H1 (cell line): ENCODE results near the gene CPT2. TPM values are rescaled to one million over a fixed set of nuclear protein-coding genes. Genes with fewer than 3 reads are reported as not detected.
"Not testable (repeated sequence)": the region's sequence is repeated elsewhere in the genome, so short reads cannot be mapped to it uniquely, and the experiment has no call there.

Experiments
- CTCF ChIA-PET: fragments of 300-600 bp; sonication (Branson Sonifier 250); formaldehyde crosslinking; loops from one replicate; lab custom pipeline; 2021; ENCODE audit not compliant: partially characterized antibody; lab: Charles Lee
- POLR2A ChIA-PET: fragments of 300-600 bp; sonication (Branson Sonifier 250); formaldehyde crosslinking; loops from one replicate; lab custom pipeline; 2021; ENCODE audit warnings: inconsistent platforms; ENCODE audit not compliant: partially characterized antibody; lab: Charles Lee
- DNase-seq, 2 experiments: peaks; one replicate each; pipeline versions ENCODE4 v3.0.0 to v3.0.0-alpha.2; 2010 to 2022; ENCODE audit warnings: low spot score in 2 of 2, low read depth in 1 of 2, mixed read lengths in 1 of 2
- FAIRE-seq: peaks from 2 replicates; lab custom pipeline; 2011; peaks lifted over from hg19 to GRCh38; lab: Jason Lieb, UNC
- H2AFZ ChIP-seq: 2 replicates; pipeline ENCODE4 v1.8.1; 2012; ENCODE audit warnings: low read length, inconsistent platforms
- H2AK5ac ChIP-seq: 2 replicates; pipeline ENCODE4 v1.6.1; 2013; ENCODE audit warnings: low read depth, low read length
- H2BK120ac ChIP-seq: replicated peaks from 2 replicates; pipeline ENCODE3; 2013; ENCODE audit warnings: low read depth, low read length, inconsistent platforms
- H2BK12ac ChIP-seq: 2 replicates; pipeline ENCODE4 v1.6.1; 2013; ENCODE audit warnings: low read depth, low read length
- H2BK15ac ChIP-seq: 2 replicates; pipeline ENCODE4 v1.6.1; 2013; ENCODE audit warnings: low read length
- H2BK20ac ChIP-seq: 2 replicates; pipeline ENCODE4 v1.6.1; 2013; ENCODE audit warnings: low read length
- H2BK5ac ChIP-seq: 2 replicates; pipeline ENCODE4 v1.6.1; 2013; ENCODE audit warnings: low read depth, low read length
- H3K14ac ChIP-seq: 2 replicates; pipeline ENCODE4 v1.6.1; 2013; ENCODE audit warnings: inconsistent platforms; ENCODE audit not compliant: insufficient read length
- H3K18ac ChIP-seq: 2 replicates; pipeline ENCODE4 v1.6.1; 2013; ENCODE audit warnings: low read length; ENCODE audit errors: extremely low read depth
- H3K23ac ChIP-seq: 2 replicates; pipeline ENCODE4 v1.6.1; 2013; ENCODE audit warnings: inconsistent platforms; ENCODE audit not compliant: insufficient read length
- H3K23me2 ChIP-seq: 2 replicates; pipeline ENCODE4 v1.6.1; 2013; ENCODE audit warnings: low read depth, low read length
- H3K27ac ChIP-seq: 2 replicates; pipeline ENCODE4 v1.6.1; 2011; ENCODE audit warnings: low read depth, low read length, inconsistent platforms
- H3K27me3 ChIP-seq, 4 experiments: replicated peaks in 1 of 4; 1 replicate in 1 of 4; 2 replicates in 3 of 4; pipeline versions ENCODE4 v1.6.1 to v1.8.1; 2011 to 2013; ENCODE audit warnings: low read length in 3 of 4, mild to moderate bottlenecking in 3 of 4, inconsistent platforms in 2 of 4, mixed read lengths in 2 of 4, moderate library complexity in 1 of 4; ENCODE audit not compliant: control insufficient read depth in 3 of 4, insufficient read depth in 3 of 4; ENCODE audit errors: extremely low read depth in 1 of 4
- H3K36me3 ChIP-seq, 4 experiments: 2 replicates each; pipeline versions ENCODE4 v1.6.1 to v1.8.1; 2011 to 2013; ENCODE audit warnings: mild to moderate bottlenecking in 4 of 4, low read length in 3 of 4, moderate library complexity in 2 of 4, control low read depth in 1 of 4, inconsistent platforms in 1 of 4; ENCODE audit not compliant: insufficient read depth in 4 of 4, control insufficient read depth in 2 of 4
- H3K4ac ChIP-seq: replicated peaks from 2 replicates; pipeline ENCODE3; 2013; ENCODE audit warnings: low read length, low read depth, mixed read lengths, inconsistent platforms; ENCODE audit not compliant: insufficient read length
- H3K4me1 ChIP-seq, 4 experiments: replicated peaks in 1 of 4; 1 replicate in 1 of 4; 2 replicates in 3 of 4; pipeline versions ENCODE4 v1.6.1 to v1.8.1; 2011 to 2013; ENCODE audit warnings: low read length in 3 of 4, inconsistent platforms in 2 of 4, mixed read lengths in 1 of 4; ENCODE audit not compliant: insufficient read depth in 4 of 4, control insufficient read depth in 3 of 4
- H3K4me2 ChIP-seq, 2 experiments: 2 replicates each; pipeline versions ENCODE4 v1.6.1 to v1.8.1; 2011 to 2013; ENCODE audit warnings: low read depth in 2 of 2, low read length in 2 of 2, control low read depth in 1 of 2, inconsistent platforms in 1 of 2, mild to moderate bottlenecking in 1 of 2; ENCODE audit not compliant: insufficient read depth in 1 of 2
- H3K4me3 ChIP-seq, 4 experiments: fragments of 200-600, 300-600 bp in 1 of 4; sonication (generic), shearing (Covaris generic), sonication (Bioruptor Twin) in 1 of 4; 2 replicates each; pipeline versions ENCODE4 v1.5.1 to v1.8.1; 2011 to 2016; ENCODE audit warnings: low read length in 4 of 4, low read depth in 3 of 4, control low read depth in 2 of 4, inconsistent platforms in 2 of 4, mild to moderate bottlenecking in 2 of 4, mixed read lengths in 1 of 4, moderate library complexity in 1 of 4; ENCODE audit not compliant: insufficient read depth in 2 of 4; ENCODE audit errors: extremely low read depth in 1 of 4
- H3K56ac ChIP-seq: replicated peaks from 2 replicates; pipeline ENCODE3; 2013; ENCODE audit warnings: low read depth, mild to moderate bottlenecking, mixed read lengths, low read length, inconsistent platforms; ENCODE audit not compliant: insufficient read length
- H3K79me1 ChIP-seq: 2 replicates; pipeline ENCODE4 v1.6.1; 2013; ENCODE audit warnings: low read depth, low read length, control low read depth
- H3K79me2 ChIP-seq, 2 experiments: 2 replicates each; pipeline versions ENCODE4 v1.6.1 to v1.8.1; 2012 to 2013; ENCODE audit warnings: low read length in 2 of 2, mild to moderate bottlenecking in 2 of 2, inconsistent platforms in 1 of 2; ENCODE audit not compliant: insufficient read depth in 2 of 2, control insufficient read depth in 1 of 2
- H3K9ac ChIP-seq, 4 experiments: replicated peaks in 1 of 4; 1 replicate in 1 of 4; 2 replicates in 3 of 4; pipeline versions ENCODE4 v1.6.1 to v1.8.1; 2011 to 2013; ENCODE audit warnings: low read depth in 3 of 4, low read length in 3 of 4, control low read depth in 2 of 4, mild to moderate bottlenecking in 2 of 4, moderate library complexity in 2 of 4, inconsistent platforms in 1 of 4; ENCODE audit errors: extremely low read depth in 1 of 4
- H3K9me3 ChIP-seq, 2 experiments: 2 replicates each; pipeline versions ENCODE4 v1.6.1 to v1.8.1; 2012 to 2013; ENCODE audit warnings: mild to moderate bottlenecking in 2 of 2, moderate library complexity in 2 of 2, control low read depth in 1 of 2, inconsistent platforms in 1 of 2, low read depth in 1 of 2, low read length in 1 of 2, mixed read lengths in 1 of 2; ENCODE audit not compliant: insufficient read depth in 2 of 2
- H4K20me1 ChIP-seq, 2 experiments: replicated peaks in 1 of 2; 2 replicates each; pipeline versions ENCODE3 to v1.8.1; 2011 to 2013; ENCODE audit warnings: inconsistent platforms in 2 of 2, low read length in 2 of 2, mild to moderate bottlenecking in 1 of 2; ENCODE audit not compliant: insufficient read depth in 2 of 2, control insufficient read depth in 1 of 2
- H4K5ac ChIP-seq: 2 replicates; pipeline ENCODE4 v1.6.1; 2013; ENCODE audit warnings: low read length, low read depth, mixed read lengths, inconsistent platforms; ENCODE audit not compliant: insufficient read length
- H4K8ac ChIP-seq: 2 replicates; pipeline ENCODE4 v1.8.0; 2013; ENCODE audit warnings: mild to moderate bottlenecking, moderate library complexity, low read length, inconsistent platforms; ENCODE audit not compliant: insufficient read depth; ENCODE audit errors: extremely low read depth
- H4K91ac ChIP-seq: replicated peaks from 2 replicates; pipeline ENCODE3; 2013; ENCODE audit warnings: low read length, mixed read lengths, inconsistent platforms; ENCODE audit not compliant: insufficient read length
- WGBS, 2 experiments: shearing (Covaris generic) in 1 of 2; methylation state at CpG; one replicate each; pipeline versions ENCODE4 v1.1.6 to v1.1.7; 2013 to 2015; ENCODE audit warnings: low lambda C conversion rate in 2 of 2, mixed read lengths in 2 of 2, inconsistent platforms in 1 of 2, low coverage in 1 of 2, missing lambda C conversion rate in 1 of 2; ENCODE audit not compliant: insufficient replicate concordance in 2 of 2, insufficient coverage in 1 of 2, insufficient read length in 1 of 2; ENCODE audit errors: extremely low coverage in 1 of 2, missing lambda C conversion rate in 1 of 2; 5-methylcytosine and 5-hydroxymethylcytosine counted together
- polyA plus RNA-seq, 7 experiments: library from polyadenylated mRNA; depleted of rRNA in 3 of 7; stranded (reverse) in 5 of 7; unstranded in 2 of 7; fragments of >200 nt in 5 of 7; fragments of 200-250 nt in 2 of 7; gene quantifications; 1 replicate in 5 of 7; 2 replicates in 1 of 7; 4 replicates in 1 of 7; pipeline versions ENCODE4 v1.2.1 to v1.2.3, GENCODE V29; 2011 to 2013; ENCODE audit warnings: missing spikeins in 2 of 7, mixed read lengths in 2 of 7
- total RNA-seq: library from RNA; stranded (reverse); fragmentation: NEBNext Ultra II Directional; extraction: Animal tissue kit (Norgen Biotek cat#: 25700); gene quantifications from 2 replicates; pipeline ENCODE4 v1.2.1, GENCODE V29; 2021

The CPT2 gene
- total and polyA plus RNA-seq, 2 of the 8 experiments (the other 6 are each of a cell fraction or from before 2014, with no cell fraction given) = 23.9 to 25.5 TPM

DNA sequence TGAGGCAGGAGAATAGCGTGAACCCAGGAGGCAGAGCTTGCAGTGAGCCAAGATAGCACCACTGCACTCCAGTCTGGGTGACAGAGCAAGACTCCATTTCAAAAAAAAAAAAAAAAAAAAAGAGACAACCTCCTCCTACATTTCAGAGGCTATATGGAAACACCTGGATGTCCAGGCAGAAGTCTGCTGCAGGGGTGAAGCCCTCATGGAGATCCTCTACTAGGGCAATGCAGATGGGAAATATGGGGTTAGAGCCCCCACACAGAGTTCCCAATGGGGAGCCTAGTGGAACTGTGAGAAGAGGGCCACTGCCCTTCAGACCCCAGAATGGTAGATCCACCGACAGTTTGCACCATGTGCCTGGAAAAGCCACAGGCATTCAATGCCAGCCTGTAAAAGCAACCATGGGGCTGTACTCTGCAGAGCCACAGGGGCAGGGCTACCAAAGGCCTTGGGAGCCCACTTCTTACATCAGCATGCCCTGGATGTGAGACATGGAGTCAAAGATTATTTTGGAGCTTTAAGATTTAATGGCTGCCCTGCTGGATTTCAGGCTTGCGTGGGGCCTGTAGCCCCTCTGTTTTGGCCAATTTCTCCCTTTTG lies 9.6 kb downstream of the CPT2 start:
- H3K18ac ChIP-seq, H3K14ac ChIP-seq, H3K27ac ChIP-seq, H2BK12ac ChIP-seq, H2AFZ ChIP-seq, H3K79me1 ChIP-seq, H3K4me1 ChIP-seq, H2BK5ac ChIP-seq, H3K4me3 ChIP-seq, FAIRE-seq, H3K23ac ChIP-seq, H3K56ac ChIP-seq, H3K9ac ChIP-seq, H3K23me2 ChIP-seq, H2BK15ac ChIP-seq, H2BK20ac ChIP-seq, H4K91ac ChIP-seq, H3K27me3 ChIP-seq, CTCF ChIA-PET, H4K5ac ChIP-seq, H3K4me2 ChIP-seq, DNase-seq, H3K79me2 ChIP-seq, H4K20me1 ChIP-seq, H2AK5ac ChIP-seq, H3K4ac ChIP-seq, H2BK120ac ChIP-seq, H4K8ac ChIP-seq: not testable (repeated sequence)
- 95% methylated on average over 3 of the region's 3 CpGs; no CpG with 5 or more reads in 1 of the 2 experiments for WGBS, 2 experiments
- POLR2A ChIA-PET = interaction anchor here (2.1 kb wide), 1 partner anchor 8 kb away, joined by 6 read pairs; no protein-coding TSS in a partner anchor
- Histone ChIP-seq H3K9me3 (peaks cover 19 to 26% of the 10 kb centered on the region in 2 experiments), H3K36me3 (peaks cover 5 to 88% (median 46%) of the 10 kb centered on the region in 4 experiments; a peak in 6 of 8 replicates)
